Placental pericyte (primary cell): ENCODE measurements around the gene KLHL40. TPM values are rescaled to one million over a fixed set of nuclear protein-coding genes. Genes with fewer than 3 reads are reported as not detected.

ENCODE experiments used
- total RNA-seq: library from RNA; depleted of rRNA; stranded (reverse); fragments of >200 nt; gene quantifications from 2 replicates; pipeline ENCODE4 v1.2.3, GENCODE V29; 2012

KLHL40 gene
- total RNA-seq: not detected in 2 replicates

DNA sequence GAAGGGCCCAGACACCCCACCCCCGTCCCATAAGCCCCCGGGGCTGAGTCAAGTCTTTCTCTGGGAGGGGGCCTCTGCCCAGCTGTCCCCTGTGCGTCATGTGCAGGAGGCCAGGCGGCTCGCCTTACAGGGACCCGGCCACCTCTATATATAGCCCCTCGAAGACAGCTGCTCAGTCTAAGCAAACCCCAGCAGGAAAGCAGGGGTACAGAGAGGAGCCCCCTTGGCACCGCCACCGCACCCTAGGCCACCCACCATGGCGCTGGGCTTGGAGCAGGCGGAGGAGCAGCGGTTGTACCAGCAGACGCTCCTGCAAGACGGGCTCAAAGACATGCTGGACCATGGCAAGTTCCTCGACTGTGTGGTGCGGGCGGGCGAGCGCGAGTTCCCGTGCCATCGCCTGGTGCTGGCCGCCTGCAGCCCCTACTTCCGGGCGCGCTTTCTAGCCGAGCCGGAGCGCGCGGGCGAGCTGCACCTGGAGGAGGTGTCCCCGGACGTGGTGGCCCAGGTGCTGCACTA is at the start of gene KLHL40:
TSS of gene KLHL40 (plus strand) at position 175 of the 519 bp plus-strand sequence. CDS start at position 257, 82 bp downstream.

GRCh38 chr3:42653560-42654330 is 31.6 kb upstream of the KLHL40 start, which contains the start of gene ZBTB47:
TSS of gene ZBTB47 (plus strand) at chr3:42653697. CDS start at chr3:42658356, 4,659 bp downstream.

GRCh38 chr3:42702066-42702951 is 17.0 kb downstream of the KLHL40 start, which contains the start of gene HHATL:
TSS of gene HHATL (minus strand) at chr3:42702798. CDS start at chr3:42700826, 1,972 bp downstream.

Other genes starting within 250 kb of the KLHL40 start
- gene VIPR1, start 182.9 kb upstream of the KLHL40 start, total RNA-seq: 1.3 and 2.0 TPM in 2 replicates
- gene SEC22C, start 103.6 kb upstream of the KLHL40 start, total RNA-seq: 40.9 and 79.0 TPM in 2 replicates
- 6.6 and 14.7 TPM in 2 replicates for gene SS18L2, start 94.7 kb upstream of the KLHL40 start, total RNA-seq
- 40.7 and 83.8 TPM in 2 replicates for gene NKTR, start 84.9 kb upstream of the KLHL40 start, total RNA-seq
- gene ZBTB47, start 31.8 kb upstream of the KLHL40 start, total RNA-seq: 26.0 and 35.4 TPM in 2 replicates
- not detected in 2 replicates for gene HHATL, start 17.3 kb downstream of the KLHL40 start, total RNA-seq
- gene CCDC13, start 87.7 kb downstream of the KLHL40 start, total RNA-seq: 0.22 and 0.57 TPM in 2 replicates
- 75.3 and 155 TPM in 2 replicates for gene HIGD1A, start 119.0 kb downstream of the KLHL40 start, total RNA-seq
- gene ACKR2, start 123.9 kb downstream of the KLHL40 start, total RNA-seq: 0.14 TPM in 1 of 2 replicates, not detected in the other
- gene CYP8B1, start 190.3 kb downstream of the KLHL40 start, total RNA-seq: not detected in 2 replicates
- 1.1 and 1.3 TPM in 2 replicates for gene ZNF662, start 220.6 kb downstream of the KLHL40 start, total RNA-seq